ACC112 (cell line): ENCODE results near the gene KCNMA1.

Experiments
- H2AFZ ChIP-seq: fragments of 200-600 bp; sonication (generic); one replicate; pipeline ENCODE4 v1.6.0; 2017; ENCODE audit warnings: antibody characterized with exemption, low read length; ENCODE audit not compliant: unreplicated experiment
- H3K27ac ChIP-seq: fragments of 200-600 bp; sonication (generic); 2 replicates; pipeline ENCODE4 v1.5.1; 2014; ENCODE audit warnings: low read depth, mild to moderate bottlenecking, antibody characterized with exemption, low read length, moderate library complexity
- H3K27me3 ChIP-seq: fragments of 200-600 bp; sonication (generic); 2 replicates; pipeline ENCODE4 v1.6.1; 2014; ENCODE audit warnings: mild to moderate bottlenecking, antibody characterized with exemption, low read length, moderate library complexity, mixed read lengths; ENCODE audit not compliant: insufficient read depth
- H3K36me3 ChIP-seq: fragments of 200-600 bp; sonication (generic); 2 replicates; pipeline ENCODE4 v1.6.1; 2016; ENCODE audit warnings: mild to moderate bottlenecking, antibody characterized with exemption, low read length, moderate library complexity, mixed read lengths; ENCODE audit not compliant: insufficient read depth
- H3K4me1 ChIP-seq: fragments of 200-600 bp; sonication (generic); one replicate; pipeline ENCODE4 v1.6.1; 2016; ENCODE audit warnings: low read length, mixed read lengths; ENCODE audit not compliant: insufficient read depth, unreplicated experiment, control insufficient read depth
- H3K4me3 ChIP-seq: fragments of 200-600 bp; sonication (generic); 2 replicates; pipeline ENCODE4 v1.5.1; 2014; ENCODE audit warnings: mild to moderate bottlenecking, low read depth, low read length
- H3K79me2 ChIP-seq: fragments of 200-600 bp; sonication (generic); one replicate; pipeline ENCODE4 v1.6.0; 2016; ENCODE audit warnings: low read length; ENCODE audit not compliant: control insufficient read depth, unreplicated experiment, insufficient read depth

The KCNMA1 gene

DNA sequence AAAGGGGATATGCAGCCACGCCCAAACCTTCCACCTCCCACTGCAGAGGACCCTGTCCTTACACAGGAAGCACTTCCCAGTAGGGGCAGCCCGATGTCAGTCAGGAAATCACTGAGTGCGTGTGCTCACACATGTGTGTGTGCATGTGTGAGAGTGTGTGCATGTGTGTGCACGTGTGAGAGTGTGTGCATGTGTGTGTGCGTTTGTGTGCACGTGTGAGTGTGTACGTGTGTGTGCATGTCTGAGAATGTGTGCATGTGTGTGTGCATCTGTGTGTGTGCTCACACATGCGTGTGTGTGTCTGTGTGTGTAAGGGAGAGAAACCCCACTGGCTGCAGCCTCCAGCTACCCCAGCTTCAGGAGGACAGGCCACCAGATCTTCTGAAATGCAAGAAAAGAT is 229.3 kb downstream of the KCNMA1 start:
- Histone ChIP-seq H3K79me2 (no peaks in the 10 kb centered on the region), H3K27ac (no peak overlapping the region), H2AFZ (no peak overlapping the region), H3K27me3 (no peaks in the 10 kb centered on the region), H3K4me3 (no peak overlapping the region), H3K36me3 (no peaks in the 10 kb centered on the region), H3K4me1 (peaks cover 28% of the 10 kb centered on the region)

DNA sequence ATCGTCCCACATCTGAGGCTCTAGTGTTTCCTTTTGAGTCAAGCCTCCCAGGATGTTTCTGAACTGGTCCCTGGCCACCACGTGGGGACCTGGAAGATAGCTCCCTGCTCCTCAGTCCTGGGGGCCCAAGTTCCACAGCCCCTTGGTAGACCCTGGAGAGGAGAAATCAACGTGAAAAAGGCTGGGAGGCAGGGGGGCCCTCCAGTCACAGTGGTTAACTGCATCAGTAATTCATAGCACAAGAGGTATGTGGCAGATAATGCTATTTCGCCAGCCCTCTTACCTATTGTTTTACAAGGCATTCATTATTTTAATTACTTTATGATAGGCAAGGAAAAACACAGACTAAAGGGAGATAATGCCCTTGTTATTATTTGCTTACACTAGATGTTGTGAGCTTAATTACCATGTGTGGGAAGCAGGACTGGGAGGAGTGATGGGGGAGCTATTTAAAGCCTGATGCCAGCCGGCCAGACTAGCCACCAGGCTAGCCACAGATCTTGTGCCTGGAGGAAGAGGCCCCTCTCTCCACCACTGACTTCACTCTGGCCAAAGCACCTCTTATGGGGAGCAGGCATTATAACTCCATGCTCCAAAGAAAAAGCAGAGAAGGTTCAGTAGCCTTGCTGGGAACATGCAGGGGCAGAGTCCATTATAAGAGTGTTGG is 230.7 kb downstream of the KCNMA1 start:
- H3K27me3 ChIP-seq: no peaks in the 10 kb centered on the region
- H3K4me1 ChIP-seq: peaks cover 21% of the 10 kb centered on the region

DNA sequence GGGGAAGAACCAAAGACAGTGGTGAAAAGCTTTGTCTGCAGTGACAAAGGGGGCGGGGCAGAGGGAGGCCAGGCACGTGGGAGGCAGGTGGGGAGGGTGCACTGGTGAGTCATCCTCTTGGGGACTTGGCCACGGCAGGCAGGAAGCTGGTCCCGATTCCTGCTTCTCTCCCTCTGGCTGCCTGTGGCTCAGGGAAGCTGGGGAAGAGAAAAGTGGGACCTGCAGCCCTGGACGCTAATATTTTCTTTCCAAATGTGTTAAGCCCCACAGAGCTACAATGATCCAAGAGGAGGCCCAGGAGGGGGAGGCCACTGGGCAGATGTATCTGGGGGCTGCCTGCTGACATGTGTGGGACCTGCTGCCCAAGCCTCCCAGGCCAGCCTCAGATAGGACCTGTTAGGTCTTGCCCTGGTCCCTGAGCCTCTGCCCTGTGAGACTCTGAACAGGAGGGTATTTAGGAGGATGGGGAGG is 231.8 kb downstream of the KCNMA1 start:
- no peaks in the 10 kb centered on the region for H3K27me3 ChIP-seq
- peaks cover 20% of the 10 kb centered on the region for H3K4me1 ChIP-seq
- no peak overlapping the region for H3K4me3 ChIP-seq
- no peak overlapping the region for H2AFZ ChIP-seq
- H3K36me3 ChIP-seq: no peaks in the 10 kb centered on the region
- H3K27ac ChIP-seq: no peak overlapping the region; the same call in 1 of the 2 replicates
- no peaks in the 10 kb centered on the region for H3K79me2 ChIP-seq

More for the DNA sequence above, 230.7 kb downstream of the KCNMA1 start:
- H3K36me3 ChIP-seq: no peaks in the 10 kb centered on the region
- H3K4me3 ChIP-seq: no peak overlapping the region
- H3K27ac ChIP-seq: no peak overlapping the region
- H3K79me2 ChIP-seq: no peaks in the 10 kb centered on the region
- no peak overlapping the region for H2AFZ ChIP-seq

DNA sequence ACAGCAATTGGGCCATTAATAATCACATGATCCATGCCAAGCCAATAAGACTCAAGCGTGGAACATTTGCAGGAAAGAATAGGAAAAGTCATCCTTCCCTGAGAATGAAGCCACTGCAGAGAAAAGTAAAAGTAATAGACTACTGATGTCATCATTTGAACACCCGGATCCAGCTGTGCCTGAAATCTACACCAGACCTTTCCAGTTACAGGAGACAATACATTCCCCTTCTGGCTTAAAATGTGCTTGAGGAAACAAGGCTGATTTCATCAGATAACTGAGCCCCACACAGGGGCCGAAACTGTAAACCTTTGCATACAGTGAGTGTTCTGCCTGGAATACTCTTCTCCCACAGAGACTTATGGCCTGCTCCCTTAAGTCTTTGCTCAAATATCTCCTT is 232.8 kb downstream of the KCNMA1 start:
- Histone ChIP-seq H3K4me1 (peaks cover 20% of the 10 kb centered on the region), H3K27me3 (no peaks in the 10 kb centered on the region), H3K36me3 (no peaks in the 10 kb centered on the region), H3K79me2 (no peaks in the 10 kb centered on the region), H2AFZ (no peak overlapping the region), H3K4me3 (no peak overlapping the region), H3K27ac (no peak overlapping the region)

DNA sequence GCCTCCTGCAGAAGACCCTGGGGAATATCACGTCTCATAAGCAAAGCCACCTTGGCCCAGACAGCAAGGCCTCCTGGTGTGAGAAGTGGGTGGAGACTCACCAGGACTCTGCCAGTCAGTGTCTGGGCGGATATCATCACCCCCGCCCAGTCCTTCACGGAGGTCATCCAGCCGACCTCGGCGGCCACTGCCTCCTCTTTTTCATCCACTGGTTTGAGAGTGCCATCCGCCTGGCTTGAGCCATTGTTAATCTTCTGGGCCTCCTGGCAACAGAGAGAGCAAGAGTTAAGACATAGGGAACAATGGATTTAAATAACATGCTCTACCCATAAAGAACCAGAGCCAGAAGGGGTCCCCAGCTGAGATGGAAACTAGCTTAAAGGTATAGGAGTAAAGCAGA is 233.8 kb downstream of the KCNMA1 start:
- H2AFZ ChIP-seq: no peak overlapping the region
- no peak overlapping the region for H3K4me3 ChIP-seq
- no peak overlapping the region for H3K27ac ChIP-seq
- H3K79me2 ChIP-seq: no peaks in the 10 kb centered on the region
- no peaks in the 10 kb centered on the region for H3K27me3 ChIP-seq
- H3K36me3 ChIP-seq: no peaks in the 10 kb centered on the region
- peaks cover 23% of the 10 kb centered on the region for H3K4me1 ChIP-seq

DNA sequence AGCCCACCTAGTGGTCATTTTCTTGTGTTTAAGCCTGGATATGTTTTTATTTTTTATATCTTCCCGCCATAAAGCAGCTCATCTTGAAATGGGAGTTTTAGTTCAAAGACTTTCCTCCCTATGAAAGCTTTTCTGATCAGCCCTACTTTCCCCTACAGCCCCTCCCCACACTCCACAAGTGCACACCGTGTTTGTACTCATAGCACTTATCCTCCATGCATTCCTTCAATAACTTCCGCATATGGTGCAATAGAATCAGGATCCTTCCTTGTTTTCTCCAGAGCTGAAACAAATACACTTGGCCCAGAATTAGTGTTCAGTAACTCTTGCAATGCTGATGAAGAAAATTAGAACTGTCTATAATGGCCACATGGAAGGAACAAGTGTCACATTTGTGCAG is 235.9 kb downstream of the KCNMA1 start:
- H3K36me3 ChIP-seq: no peaks in the 10 kb centered on the region
- H3K4me1 ChIP-seq: peaks cover 30% of the 10 kb centered on the region
- no peak overlapping the region for H2AFZ ChIP-seq
- H3K4me3 ChIP-seq: no peak overlapping the region
- H3K27ac ChIP-seq: no peak overlapping the region
- no peaks in the 10 kb centered on the region for H3K27me3 ChIP-seq
- H3K79me2 ChIP-seq: no peaks in the 10 kb centered on the region

DNA sequence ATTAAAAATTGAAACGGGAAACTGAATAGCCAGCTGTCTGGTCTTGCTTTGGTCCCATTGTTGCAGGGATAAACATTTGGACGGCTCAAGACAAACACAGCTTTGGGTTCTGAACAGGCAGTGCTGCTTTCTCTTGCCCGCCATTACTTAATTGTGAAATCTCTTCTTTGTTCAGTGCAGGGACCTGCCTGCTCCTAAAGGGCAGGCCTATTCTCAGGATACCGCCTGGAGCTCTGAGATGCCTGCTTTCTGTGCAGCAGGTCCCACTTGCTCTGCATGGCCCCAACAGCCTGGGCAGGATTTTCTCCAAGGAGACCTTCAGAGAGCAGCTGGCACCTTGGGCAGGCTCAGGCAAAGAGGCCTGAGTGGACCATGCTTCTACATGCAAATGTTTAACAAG is 237.6 kb downstream of the KCNMA1 start:
- Histone ChIP-seq H3K4me1 (peaks cover 29% of the 10 kb centered on the region), H3K27ac (no peak overlapping the region), H3K36me3 (no peaks in the 10 kb centered on the region), H3K79me2 (no peaks in the 10 kb centered on the region), H3K4me3 (no peak overlapping the region), H2AFZ (no peak overlapping the region), H3K27me3 (no peaks in the 10 kb centered on the region)

DNA sequence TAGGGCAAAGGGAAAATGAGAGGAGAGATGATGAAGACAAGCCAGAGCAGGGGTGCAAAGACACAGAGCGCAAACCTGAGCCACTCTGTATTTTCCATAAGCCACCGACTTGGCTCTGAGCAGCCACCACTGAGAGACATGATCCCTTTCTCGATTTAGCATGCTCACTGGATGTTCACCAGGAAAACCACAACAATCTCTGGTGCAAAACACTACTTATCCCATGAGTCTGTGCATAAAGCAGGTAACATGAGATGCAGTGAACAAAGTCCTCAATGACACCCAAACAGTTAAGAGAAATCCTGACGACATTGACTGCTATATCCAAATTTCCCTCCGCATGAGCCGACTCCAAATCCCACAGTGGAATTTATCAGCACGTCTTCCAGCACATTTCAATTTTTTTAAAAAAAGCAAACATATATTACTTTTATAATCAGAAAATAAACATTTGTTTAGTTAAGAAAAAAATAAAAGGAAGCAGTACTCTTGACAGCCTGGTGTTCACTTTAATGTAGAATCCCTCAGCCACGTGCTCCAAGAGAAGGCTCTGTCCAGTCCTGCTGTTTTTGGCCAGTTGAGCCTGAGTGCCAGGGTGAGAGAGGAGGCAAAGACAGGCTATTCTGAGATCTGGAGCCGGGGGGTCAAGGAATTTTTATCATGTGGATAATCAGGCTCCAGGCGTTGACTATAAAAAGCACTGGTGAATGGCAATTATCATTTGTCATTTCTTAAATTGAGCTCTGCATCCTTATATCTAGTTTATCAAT is 238.4 kb downstream of the KCNMA1 start:
- no peaks in the 10 kb centered on the region for H3K79me2 ChIP-seq
- no peak overlapping the region for H3K27ac ChIP-seq
- no peaks in the 10 kb centered on the region for H3K36me3 ChIP-seq
- no peak overlapping the region for H3K4me3 ChIP-seq
- no peak overlapping the region for H2AFZ ChIP-seq
- peaks cover 26% of the 10 kb centered on the region for H3K4me1 ChIP-seq
- H3K27me3 ChIP-seq: no peaks in the 10 kb centered on the region

DNA sequence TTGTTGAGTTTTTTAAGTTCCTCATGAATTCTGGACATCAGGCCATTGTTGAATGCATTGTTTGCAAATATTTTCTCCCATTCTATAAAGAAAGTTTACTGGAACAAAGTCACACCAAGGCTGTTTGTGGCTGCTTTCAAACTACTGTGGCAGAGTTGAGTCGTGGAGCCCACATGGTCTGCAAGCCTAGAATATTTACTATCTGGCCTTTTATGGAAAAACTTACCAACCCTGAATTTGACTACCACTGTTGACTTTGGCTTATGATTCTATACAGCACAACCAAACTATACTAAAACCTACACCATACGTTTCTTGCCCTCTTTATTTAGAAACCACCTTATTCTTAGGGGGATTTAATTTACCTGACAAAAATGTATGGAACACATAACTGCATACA is 239.1 kb downstream of the KCNMA1 start:
- H3K27me3 ChIP-seq: no peaks in the 10 kb centered on the region
- H2AFZ ChIP-seq: no peak overlapping the region
- no peaks in the 10 kb centered on the region for H3K36me3 ChIP-seq
- no peak overlapping the region for H3K4me3 ChIP-seq
- peaks cover 27% of the 10 kb centered on the region for H3K4me1 ChIP-seq
- H3K27ac ChIP-seq: no peak overlapping the region
- no peaks in the 10 kb centered on the region for H3K79me2 ChIP-seq

DNA sequence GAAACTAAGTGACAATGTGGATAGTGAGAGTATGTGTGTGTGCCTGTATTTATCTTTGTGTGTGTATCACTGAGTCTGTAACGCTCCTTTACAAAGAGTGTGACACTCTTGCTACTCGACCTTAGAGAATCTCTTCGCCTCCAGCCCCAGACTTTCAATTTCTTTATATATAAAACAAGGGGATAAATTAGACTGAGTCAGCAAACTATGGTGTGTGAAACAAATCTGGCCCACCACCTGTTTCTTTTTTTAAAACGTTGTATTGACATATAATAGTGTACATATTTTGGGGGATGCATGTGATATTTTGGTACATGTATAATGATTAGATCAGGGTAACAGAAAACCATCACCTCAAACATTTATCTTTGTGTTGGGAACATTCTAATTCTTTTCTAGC is 240.5 kb downstream of the KCNMA1 start:
- H2AFZ ChIP-seq: no peak overlapping the region
- no peaks in the 10 kb centered on the region for H3K36me3 ChIP-seq

DNA sequence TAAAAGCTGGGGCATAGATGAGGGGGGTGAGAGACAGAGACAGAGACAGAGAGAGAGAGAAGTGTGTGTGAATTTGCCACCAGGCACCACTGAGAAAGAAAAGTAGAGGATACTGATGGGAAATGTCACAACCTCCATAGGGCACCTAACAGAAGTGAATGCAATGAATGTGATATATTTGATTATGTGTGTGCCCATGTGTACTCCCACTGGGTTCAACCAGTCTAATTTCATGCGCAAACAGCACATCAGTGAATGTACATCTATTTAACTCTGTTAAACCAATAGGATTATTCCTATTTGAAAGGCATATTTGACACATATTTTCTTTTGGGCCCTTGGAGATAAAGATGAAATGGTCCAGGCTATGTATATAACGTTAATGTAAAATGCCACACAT is 241.3 kb downstream of the KCNMA1 start:
- no peak overlapping the region for H3K4me3 ChIP-seq
- no peak overlapping the region for H2AFZ ChIP-seq
- H3K27ac ChIP-seq: no peak overlapping the region
- no peaks in the 10 kb centered on the region for H3K79me2 ChIP-seq
- no peaks in the 10 kb centered on the region for H3K27me3 ChIP-seq
- H3K4me1 ChIP-seq: peaks cover 45% of the 10 kb centered on the region
- H3K36me3 ChIP-seq: no peaks in the 10 kb centered on the region

More for the DNA sequence above, 240.5 kb downstream of the KCNMA1 start:
- Histone ChIP-seq H3K79me2 (no peaks in the 10 kb centered on the region), H3K27ac (no peak overlapping the region), H3K27me3 (no peaks in the 10 kb centered on the region), H3K4me3 (no peak overlapping the region), H3K4me1 (peaks cover 39% of the 10 kb centered on the region)
